GM12801 (cell line): Measurements from ENCODE around the gene HMCN2.

Experiments used
- CTCF ChIP-seq: IDR thresholded peaks from one replicate; pipeline ENCODE4 v1.5.1; 2011; ENCODE audit warnings: control low read depth; ENCODE audit not compliant: insufficient read length; ENCODE audit errors: extremely low read depth

Gene HMCN2

GRCh38 chr9:130262061-130262745 is 3.4 kb upstream of the HMCN2 start:
- no peak for TF ChIP-seq CTCF

DNA sequence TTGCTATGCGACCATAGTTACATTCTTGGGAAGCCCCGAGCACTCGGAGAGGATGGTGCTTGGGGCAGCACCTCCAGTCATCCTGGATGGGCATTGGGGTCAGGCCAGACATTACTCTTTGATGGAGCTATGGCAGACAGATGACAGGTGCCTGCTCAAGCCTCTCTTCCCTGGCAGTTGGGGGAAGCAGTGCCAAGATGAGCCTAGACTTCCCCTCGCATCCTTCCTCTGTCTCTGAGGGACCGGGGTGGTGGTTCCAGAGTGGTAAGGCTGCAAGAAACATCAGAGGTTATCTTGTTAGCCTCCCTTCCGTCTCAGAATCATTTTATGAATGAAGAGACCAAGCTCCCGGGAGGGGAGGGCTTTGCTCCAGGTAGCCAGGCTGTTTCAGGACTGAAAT is 2.8 kb upstream of the HMCN2 start:
- no peak for TF ChIP-seq CTCF

GRCh38 chr9:130263601-130264413 is 1.8 kb upstream of the HMCN2 start:
- no peak for TF ChIP-seq CTCF

DNA sequence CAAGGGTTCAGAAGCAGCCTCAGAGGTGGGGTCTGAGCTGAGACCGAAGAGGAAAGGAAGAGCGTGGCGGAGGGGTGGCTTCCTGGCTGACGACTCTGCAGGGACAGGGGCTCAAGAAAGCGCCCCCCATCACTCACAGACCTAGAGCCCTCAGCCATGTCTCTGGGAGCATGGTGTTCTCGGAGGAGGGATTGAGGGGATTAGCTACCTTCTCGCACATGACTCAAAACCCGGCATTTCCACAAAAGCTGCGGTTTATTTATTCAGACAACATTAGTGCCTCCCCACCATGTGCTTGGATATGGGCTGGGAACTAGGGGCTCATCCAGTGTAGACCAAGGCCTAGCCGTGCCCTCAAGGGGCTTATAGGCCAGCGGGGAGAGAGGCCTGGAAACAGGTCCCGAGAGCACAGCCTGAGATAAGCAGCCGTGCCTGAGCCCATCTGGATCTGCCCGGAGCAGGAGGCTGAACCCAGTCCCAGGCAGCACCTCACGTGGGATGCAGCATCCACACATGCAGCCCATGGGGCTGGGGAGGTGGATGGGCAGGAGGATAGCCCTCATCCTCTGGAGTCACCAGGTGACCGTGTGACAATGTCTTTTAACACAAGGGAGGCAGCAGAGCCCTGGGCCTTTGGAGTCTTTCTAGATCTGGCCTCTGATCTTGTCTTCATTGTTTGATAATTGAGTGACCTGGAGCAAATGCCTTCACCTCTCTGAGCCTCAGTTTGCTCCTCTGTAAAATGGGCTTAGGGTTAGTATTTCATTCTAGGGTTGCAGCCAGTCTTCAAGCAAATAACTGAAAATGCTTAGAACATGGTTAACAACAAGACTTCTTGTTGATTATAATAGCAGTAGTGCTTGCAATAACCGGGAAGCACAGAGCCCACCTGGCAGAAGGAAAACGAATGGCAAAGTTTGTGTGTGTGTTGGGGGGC is 878 bp upstream of the HMCN2 start:
- TF ChIP-seq CTCF: no peak

DNA sequence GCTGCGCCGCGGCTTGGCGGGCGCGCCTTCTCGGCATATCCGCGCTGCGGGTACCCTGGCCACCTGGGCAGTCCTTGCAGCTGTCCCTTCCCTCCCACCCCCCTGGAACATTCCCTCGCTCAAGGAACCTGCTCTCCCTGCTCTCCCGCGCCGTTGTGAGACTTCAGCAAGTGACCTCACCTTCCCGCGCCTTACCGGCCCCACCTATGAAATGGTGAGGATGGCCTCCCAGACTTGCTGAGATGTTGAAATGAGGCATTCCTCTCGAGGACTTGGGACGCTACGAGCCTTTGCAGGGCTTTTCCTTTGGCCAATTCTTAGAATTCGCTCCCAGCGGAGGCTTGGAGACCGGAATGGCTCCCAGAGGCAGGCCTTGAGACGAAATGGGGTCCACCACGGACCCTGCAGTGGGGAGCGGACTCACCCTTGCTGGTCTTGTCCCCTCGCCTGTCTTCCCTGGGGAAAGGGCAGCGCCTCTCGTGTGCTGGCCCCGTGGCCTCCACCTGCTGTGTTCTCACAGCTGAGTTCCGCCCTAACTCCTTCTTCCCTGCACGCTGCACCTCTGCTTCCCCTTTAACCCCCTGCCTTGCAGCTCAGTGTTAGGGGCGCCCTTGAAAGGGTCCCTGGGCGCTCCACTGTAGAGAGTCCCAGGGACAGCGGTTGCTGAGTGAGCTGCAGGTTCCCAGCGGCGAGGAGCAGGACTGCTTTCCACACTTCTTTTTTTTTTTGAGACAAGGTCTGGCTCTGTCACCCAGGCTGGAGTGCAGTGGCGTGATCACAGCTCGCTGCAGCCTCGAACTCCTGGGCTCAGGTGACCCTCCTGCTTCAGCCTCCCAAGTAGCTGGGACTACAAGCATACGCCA is 907 bp downstream of the HMCN2 start:
- no peak for TF ChIP-seq CTCF

GRCh38 chr9:130267930-130268329 is 2.4 kb downstream of the HMCN2 start:
- TF ChIP-seq CTCF: no peak
